Measurements from ENCODE around the gene NME1. TPM values are rescaled to one million over a fixed set of nuclear protein-coding genes. Genes with fewer than 3 reads are reported as not detected.
A peak's percentile ranks its signal among the peaks of the same experiment; 100 is the strongest.

Gene NME1
- total and polyA plus RNA-seq, 9 of the 15 experiments (the other 6 are each of a cell fraction or from before 2014, with no cell fraction given), result 449 to 1,588 (median 604) TPM

DNA sequence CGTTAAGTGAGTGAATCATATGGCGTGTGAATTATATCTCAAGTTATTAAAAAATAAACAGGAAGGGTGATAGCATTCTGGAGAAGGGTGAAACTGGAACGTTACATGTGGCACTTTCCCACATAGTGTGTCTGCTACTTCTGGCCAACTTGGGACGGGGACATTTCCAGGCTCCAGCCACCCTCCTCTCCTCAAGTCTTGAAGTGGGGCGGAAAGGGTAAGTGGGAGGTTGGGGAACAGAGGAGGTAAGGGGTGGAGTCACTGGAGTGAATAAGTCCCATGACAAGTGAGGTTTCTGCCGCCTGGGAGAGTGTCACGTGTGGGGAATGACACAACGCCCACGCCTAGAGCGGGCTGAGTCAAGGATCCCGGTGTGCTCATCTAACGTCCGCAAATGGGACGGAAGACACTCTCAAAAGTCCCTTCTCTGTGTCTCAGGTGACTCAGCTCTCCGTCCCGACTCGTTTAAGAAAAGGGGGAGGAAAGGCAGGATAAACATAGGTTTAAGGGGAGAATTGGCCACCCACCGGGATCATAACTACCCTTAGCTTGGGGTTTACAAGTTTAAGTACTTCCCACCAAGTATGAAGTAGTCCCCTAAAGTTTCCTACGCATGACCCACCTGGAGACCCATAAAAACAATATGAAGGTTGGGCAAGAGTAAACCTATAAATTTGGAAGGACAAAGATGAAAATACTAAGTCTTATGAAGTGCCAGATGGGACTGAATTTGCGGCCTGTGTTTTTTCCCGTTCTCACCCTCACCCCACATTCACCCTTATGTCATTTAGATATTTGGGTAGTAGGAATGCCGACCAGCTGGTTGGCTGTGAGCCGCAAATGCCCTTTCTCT, 31.5 kb upstream of the NME1 start (continued):
- TF ChIP-seq, protein P1, sequence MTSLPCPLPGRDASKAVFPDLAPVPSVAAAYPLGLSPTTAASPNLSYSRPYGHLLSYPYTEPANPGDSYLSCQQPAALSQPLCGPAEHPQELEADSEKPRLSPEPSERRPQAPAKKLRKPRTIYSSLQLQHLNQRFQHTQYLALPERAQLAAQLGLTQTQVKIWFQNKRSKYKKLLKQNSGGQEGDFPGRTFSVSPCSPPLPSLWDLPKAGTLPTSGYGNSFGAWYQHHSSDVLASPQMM (CRISPR knock-in tag; IDR thresholded peaks at IDR 0.05), result no peak
- TF ChIP-seq JUNB (CRISPR knock-in tag; conservative IDR thresholded peaks at IDR 0.05), result no peak
- TF ChIP-seq, protein P2, sequence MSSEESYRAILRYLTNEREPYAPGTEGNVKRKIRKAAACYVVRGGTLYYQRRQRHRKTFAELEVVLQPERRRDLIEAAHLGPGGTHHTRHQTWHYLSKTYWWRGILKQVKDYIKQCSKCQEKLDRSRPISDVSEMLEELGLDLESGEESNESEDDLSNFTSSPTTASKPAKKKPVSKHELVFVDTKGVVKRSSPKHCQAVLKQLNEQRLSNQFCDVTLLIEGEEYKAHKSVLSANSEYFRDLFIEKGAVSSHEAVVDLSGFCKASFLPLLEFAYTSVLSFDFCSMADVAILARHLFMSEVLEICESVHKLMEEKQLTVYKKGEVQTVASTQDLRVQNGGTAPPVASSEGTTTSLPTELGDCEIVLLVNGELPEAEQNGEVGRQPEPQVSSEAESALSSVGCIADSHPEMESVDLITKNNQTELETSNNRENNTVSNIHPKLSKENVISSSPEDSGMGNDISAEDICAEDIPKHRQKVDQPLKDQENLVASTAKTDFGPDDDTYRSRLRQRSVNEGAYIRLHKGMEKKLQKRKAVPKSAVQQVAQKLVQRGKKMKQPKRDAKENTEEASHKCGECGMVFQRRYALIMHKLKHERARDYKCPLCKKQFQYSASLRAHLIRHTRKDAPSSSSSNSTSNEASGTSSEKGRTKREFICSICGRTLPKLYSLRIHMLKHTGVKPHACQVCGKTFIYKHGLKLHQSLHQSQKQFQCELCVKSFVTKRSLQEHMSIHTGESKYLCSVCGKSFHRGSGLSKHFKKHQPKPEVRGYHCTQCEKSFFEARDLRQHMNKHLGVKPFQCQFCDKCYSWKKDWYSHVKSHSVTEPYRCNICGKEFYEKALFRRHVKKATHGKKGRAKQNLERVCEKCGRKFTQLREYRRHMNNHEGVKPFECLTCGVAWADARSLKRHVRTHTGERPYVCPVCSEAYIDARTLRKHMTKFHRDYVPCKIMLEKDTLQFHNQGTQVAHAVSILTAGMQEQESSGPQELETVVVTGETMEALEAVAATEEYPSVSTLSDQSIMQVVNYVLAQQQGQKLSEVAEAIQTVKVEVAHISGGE (CRISPR knock-in tag; IDR thresholded peaks at IDR 0.05), result peak in 1 of 3 experiments; percentile 70; a peak in 2 of 6 replicates
- peak; percentile 45 to 66 for TF ChIP-seq MAZ (CRISPR knock-in tag; conservative IDR thresholded peaks at IDR 0.05 in 1 of 2, IDR thresholded peaks at IDR 0.05 in 1 of 2)
- peak; percentile 89 for TF ChIP-seq SP1 (CRISPR knock-in tag; IDR thresholded peaks at IDR 0.05)
- no peak for TF ChIP-seq CBFB (CRISPR knock-in tag; IDR thresholded peaks at IDR 0.05)
- TF ChIP-seq, protein P3, sequence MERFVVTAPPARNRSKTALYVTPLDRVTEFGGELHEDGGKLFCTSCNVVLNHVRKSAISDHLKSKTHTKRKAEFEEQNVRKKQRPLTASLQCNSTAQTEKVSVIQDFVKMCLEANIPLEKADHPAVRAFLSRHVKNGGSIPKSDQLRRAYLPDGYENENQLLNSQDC (CRISPR knock-in tag; IDR thresholded peaks at IDR 0.05), result peak; percentile 50; the same call in 1 of the 2 replicates
- TF ChIP-seq, protein P4, sequence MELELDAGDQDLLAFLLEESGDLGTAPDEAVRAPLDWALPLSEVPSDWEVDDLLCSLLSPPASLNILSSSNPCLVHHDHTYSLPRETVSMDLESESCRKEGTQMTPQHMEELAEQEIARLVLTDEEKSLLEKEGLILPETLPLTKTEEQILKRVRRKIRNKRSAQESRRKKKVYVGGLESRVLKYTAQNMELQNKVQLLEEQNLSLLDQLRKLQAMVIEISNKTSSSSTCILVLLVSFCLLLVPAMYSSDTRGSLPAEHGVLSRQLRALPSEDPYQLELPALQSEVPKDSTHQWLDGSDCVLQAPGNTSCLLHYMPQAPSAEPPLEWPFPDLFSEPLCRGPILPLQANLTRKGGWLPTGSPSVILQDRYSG (tag; conservative IDR thresholded peaks at IDR 0.05; ENCODE audit: low read depth), result no peak
- TF ChIP-seq, protein P5, sequence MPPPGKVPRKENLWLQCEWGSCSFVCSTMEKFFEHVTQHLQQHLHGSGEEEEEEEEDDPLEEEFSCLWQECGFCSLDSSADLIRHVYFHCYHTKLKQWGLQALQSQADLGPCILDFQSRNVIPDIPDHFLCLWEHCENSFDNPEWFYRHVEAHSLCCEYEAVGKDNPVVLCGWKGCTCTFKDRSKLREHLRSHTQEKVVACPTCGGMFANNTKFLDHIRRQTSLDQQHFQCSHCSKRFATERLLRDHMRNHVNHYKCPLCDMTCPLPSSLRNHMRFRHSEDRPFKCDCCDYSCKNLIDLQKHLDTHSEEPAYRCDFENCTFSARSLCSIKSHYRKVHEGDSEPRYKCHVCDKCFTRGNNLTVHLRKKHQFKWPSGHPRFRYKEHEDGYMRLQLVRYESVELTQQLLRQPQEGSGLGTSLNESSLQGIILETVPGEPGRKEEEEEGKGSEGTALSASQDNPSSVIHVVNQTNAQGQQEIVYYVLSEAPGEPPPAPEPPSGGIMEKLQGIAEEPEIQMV (tag; conservative IDR thresholded peaks at IDR 0.05; ENCODE audit: low read depth), result peak; percentile 74; the same call in 1 of the 2 replicates
- TF ChIP-seq, protein P6, sequence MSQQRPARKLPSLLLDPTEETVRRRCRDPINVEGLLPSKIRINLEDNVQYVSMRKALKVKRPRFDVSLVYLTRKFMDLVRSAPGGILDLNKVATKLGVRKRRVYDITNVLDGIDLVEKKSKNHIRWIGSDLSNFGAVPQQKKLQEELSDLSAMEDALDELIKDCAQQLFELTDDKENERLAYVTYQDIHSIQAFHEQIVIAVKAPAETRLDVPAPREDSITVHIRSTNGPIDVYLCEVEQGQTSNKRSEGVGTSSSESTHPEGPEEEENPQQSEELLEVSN (IDR thresholded peaks at IDR 0.05; ENCODE audit: borderline replicate concordance in 1 of 2, extremely low read depth in 1 of 2, insufficient read depth in 1 of 2, insufficient read length in 1 of 2, low read depth in 1 of 2, low read length in 1 of 2, poor library complexity in 1 of 2, severe bottlenecking in 1 of 2), result peak; percentile 83 to 90
- no peak for TF ChIP-seq NFYB (IDR thresholded peaks at IDR 0.05; ENCODE audit: extremely low read depth, insufficient read length)
- TF ChIP-seq TBL1XR1 (IDR thresholded peaks at IDR 0.05; ENCODE audit: low read length in 2 of 2), result peak in 1 of 2 experiments; percentile 80; a peak in 2 of 4 replicates
- TF ChIP-seq ZNF354B (CRISPR knock-in tag; IDR thresholded peaks at IDR 0.05), result no peak
- TF ChIP-seq GTF2F1 (IDR thresholded peaks at IDR 0.05; ENCODE audit: low read depth, low read length), result peak; percentile 78; the same call in 1 of the 2 replicates
- TF ChIP-seq ZNF717 (CRISPR knock-in tag; IDR thresholded peaks at IDR 0.05), result no peak

All from K562 (cell line).